GM12874 (cell line): ENCODE measurements around the gene AKAP13.

Experiments
- TF ChIP-seq, protein P1 (sequence below): IDR thresholded peaks from 2 replicates; pipeline ENCODE4 v1.5.1; 2011; ENCODE audit warnings: low read depth, mild to moderate bottlenecking, control low read depth, low read length, moderate library complexity; ENCODE audit not compliant: insufficient read depth

The AKAP13 gene

DNA sequence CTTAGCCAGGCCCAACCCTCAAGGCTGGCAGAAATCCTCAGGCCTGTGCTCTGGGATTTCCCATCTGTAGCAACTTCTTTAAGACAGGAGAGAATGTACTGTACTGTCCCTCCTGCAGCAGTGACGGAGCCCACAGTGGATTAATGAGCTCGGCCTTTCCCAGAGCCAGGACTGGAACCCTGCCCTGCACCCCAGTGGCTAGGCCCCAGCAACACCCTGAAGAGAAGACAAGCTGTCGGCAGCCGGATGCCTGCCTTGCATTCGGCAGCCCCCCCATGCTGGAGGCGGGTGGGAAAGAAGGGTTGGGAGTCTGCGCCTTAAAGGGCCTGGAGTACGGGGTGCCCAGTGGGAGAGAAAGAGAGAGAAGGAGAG, 382.3 kb downstream of the AKAP13 start:
- TF ChIP-seq, protein P1, sequence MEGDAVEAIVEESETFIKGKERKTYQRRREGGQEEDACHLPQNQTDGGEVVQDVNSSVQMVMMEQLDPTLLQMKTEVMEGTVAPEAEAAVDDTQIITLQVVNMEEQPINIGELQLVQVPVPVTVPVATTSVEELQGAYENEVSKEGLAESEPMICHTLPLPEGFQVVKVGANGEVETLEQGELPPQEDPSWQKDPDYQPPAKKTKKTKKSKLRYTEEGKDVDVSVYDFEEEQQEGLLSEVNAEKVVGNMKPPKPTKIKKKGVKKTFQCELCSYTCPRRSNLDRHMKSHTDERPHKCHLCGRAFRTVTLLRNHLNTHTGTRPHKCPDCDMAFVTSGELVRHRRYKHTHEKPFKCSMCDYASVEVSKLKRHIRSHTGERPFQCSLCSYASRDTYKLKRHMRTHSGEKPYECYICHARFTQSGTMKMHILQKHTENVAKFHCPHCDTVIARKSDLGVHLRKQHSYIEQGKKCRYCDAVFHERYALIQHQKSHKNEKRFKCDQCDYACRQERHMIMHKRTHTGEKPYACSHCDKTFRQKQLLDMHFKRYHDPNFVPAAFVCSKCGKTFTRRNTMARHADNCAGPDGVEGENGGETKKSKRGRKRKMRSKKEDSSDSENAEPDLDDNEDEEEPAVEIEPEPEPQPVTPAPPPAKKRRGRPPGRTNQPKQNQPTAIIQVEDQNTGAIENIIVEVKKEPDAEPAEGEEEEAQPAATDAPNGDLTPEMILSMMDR: no peak

DNA sequence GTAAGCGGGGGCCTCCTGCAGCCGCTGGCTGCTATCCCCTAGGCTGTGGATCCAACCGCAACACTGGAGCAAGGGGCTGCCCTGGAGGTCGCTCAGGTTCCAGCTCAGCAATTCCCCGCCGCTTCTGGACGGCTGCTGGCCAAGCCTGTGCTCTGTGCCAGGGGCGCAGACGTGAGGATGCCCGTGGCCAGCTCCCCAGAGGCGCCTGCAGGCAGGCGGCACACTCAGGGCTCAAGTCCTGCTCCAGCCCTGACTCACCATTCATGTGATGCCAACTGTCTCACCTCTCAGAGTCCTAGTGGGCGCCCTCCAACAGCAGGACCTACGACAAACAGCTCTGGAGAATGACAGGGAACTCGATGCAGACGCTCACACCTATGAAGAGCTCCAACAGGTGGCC, 382.8 kb downstream of the AKAP13 start:
- TF ChIP-seq, protein P1: no peak

DNA sequence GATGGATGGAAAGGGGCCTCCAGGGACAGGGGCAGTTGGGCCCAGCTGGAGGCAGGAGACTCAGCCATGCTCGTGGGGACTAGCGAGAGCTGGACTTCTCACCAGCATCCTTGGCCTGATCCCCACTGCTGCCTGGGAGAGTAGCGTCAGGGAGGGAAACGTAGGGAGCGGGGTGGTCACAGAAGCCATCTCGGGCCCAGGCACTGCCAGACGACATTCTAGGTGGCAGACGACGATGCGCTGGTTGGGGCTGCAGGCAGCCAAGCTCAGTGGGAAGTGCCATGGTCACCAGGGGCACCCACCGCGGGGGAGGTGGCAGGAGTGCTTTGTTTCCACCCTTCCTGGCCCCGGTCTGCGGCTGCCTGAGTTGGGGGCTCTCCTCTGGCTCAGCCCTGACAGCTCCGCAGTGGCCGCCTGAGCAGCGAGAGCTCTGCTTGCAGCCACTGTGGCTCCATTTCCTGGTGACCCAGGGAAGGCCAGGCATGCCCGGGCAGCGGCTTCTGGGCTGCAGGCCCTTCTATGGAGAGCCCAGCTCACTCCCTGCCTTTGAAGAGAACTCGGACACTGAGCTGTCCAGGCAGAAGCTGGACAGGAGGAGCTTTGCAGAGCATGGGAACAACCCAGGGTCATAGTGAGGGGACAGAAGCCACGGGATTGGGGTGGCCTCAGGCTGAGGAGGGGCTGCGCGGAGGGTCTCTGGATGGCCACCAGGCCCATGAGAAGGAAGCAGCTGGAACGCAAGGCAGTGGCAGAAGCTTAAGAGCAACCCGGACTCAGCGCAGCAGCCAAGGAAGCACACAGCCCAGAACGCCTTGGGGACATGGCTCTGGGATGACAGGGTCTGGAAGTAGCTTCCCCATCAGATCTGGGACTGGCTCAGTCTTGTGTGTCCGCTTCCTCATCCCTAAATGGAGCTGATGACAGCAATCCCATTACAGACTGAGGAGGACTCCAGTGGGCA, 383.6 kb downstream of the AKAP13 start:
- TF ChIP-seq, protein P1: no peak

DNA sequence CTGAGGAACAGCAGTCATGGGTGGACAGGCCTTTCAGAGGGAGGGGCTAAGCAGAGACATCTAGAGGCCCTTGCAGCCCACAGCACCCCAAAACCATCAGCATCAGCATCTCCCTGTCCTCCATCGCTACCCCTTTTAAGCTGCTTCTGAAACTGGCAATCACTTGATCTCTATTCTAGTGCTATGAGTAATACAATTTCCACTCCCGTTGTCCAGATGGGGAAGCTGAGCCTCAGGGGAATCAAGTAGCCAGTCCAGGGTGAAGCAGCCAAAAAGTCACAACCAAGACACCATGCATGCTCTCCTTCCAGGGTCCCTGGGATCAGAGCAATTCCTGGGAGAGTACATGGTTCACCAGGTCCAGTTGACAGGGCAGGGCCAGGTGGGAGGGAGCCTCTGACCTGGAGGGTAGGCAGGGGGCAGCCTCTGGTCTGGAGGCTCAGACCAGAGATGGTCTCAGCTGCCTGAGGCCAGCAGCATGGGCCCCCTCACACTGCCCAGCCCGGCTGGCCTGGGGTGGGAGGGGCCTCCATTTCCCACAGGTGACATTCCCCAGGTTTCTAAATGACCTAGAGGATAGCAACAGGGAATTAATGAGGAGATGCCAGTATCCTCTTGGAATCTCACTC, 384.4 kb downstream of the AKAP13 start:
- TF ChIP-seq, protein P1: no peak

DNA sequence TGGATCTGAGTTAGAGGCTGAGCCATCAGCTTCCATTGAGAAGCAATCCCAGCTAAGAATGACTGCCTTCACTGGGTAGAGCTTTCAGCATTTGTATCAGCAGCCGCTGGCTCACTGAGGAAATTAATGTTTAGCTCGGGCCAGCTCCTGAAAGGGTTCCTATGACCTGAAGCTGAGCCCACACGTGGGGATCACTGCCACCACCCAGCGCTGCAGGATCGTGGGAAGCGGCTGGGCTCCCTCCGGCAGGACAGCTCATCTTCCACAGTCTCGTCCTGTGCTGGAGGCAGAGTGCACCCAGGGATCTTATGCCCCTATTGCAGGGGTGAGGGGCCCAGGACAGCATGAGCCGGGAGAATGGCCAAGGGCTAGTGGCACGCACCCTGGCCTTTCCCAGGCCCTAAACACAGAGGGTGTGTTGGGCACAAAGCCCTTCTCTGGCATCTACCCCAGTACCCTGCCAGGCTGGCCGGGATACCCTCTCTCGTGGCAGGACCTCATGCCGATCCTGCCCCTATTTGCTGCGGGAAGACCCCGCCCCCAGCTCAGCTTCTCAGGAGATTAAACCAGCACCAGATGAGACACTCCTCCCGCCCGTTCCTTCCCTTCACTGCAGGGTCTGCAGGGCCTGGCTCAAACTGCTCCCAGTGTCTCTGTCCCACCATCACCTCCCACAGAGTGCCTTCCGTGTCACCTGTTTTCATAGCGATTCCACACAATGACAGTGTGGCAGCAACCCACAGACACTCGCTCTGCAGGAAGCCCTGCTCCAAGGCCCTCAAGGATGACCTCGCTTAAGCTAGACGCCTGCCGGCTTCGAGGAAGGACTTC, 385.8 kb downstream of the AKAP13 start:
- TF ChIP-seq, protein P1: no peak

DNA sequence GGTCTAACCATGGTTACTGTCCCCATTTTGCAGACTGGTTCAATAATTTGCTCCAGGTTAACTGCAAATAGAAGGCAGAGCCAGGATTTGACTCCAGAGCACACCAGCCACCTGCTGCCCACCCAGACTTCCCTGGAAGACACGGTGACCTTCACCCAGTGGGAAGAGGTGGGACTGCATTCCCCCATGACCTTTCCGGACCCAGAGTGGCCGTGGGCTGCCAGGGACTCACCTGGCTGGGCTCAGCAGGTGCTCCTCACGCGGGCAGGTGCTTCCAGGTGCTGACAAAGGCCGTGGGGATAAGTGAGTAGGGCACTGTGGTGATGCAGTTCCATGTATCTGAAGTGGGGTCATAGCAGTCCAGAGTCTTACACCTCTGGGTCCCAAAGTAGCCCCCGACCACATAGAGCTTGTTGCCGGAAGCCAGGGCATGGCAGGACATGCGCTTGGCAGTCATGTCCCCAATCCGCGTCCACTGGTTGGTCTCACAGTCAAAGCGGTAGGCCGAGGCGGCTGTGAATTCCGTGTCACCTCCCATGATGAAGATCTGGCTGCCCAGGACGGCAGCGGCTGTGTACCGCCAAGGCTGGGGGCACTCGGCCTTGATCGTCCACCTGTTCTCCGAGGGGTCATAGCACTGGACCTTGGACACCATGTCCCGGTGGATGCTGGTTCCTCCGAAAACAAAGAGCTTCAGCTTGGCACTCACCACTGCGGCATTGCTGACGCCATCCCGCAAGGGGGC, 387.6 kb downstream of the AKAP13 start:
- TF ChIP-seq, protein P1: no peak
